ENCODE data around the gene NHLRC1. TPM values are rescaled to one million over a fixed set of nuclear protein-coding genes. Genes with fewer than 3 reads are reported as not detected.

The NHLRC1 gene
- total and polyA plus RNA-seq, 2 of the 8 experiments (the other 6 are each of a cell fraction or from before 2014, with no cell fraction given) = 0.57 to 0.58 TPM

- peaks cover 0 to 2% (median 0%) of the 10 kb centered on the region in 4 experiments; a peak in 1 of 7 replicates for H3K4me1 ChIP-seq (replicated peaks in 1 of 4; ENCODE audit: control insufficient read depth in 3 of 4, insufficient read depth in 4 of 4, low read length in 3 of 4)
- no peak overlapping the region for H3K56ac ChIP-seq (replicated peaks; ENCODE audit: insufficient read length, low read depth, low read length)
- no peak overlapping the region for H2AFZ ChIP-seq (ENCODE audit: low read length)
- no peaks in the 10 kb centered on the region for H4K20me1 ChIP-seq (replicated peaks in 1 of 2; ENCODE audit: control insufficient read depth in 1 of 2, insufficient read depth in 2 of 2, low read length in 2 of 2)
- H3K36me3 ChIP-seq (ENCODE audit: control insufficient read depth in 2 of 4, insufficient read depth in 4 of 4, low read length in 3 of 4) = no peaks in the 10 kb centered on the region
- no peak overlapping the region for H3K18ac ChIP-seq (ENCODE audit: extremely low read depth, low read length)
- no peak for DNase-seq (ENCODE audit: low read depth in 1 of 2, low spot score in 2 of 2)
- 95% methylated on average over 2 of the region's 2 CpGs; no CpG with 5 or more reads in 1 of the 2 experiments for WGBS, 2 experiments (ENCODE audit: extremely low coverage in 1 of 2, insufficient coverage in 1 of 2, insufficient read length in 1 of 2, insufficient replicate concordance in 2 of 2, low coverage in 1 of 2, low lambda C conversion rate in 2 of 2, missing lambda C conversion rate in 1 of 2)
- H3K14ac ChIP-seq (ENCODE audit: insufficient read length) = no peak overlapping the region
- H3K27me3 ChIP-seq (replicated peaks in 1 of 4; ENCODE audit: control insufficient read depth in 3 of 4, extremely low read depth in 1 of 4, insufficient read depth in 3 of 4, low read length in 3 of 4) = no peaks in the 10 kb centered on the region
- H3K9me3 ChIP-seq (ENCODE audit: insufficient read depth in 2 of 2, low read depth in 1 of 2, low read length in 1 of 2) = no peaks in the 10 kb centered on the region
- no peaks in the 10 kb centered on the region for H3K79me1 ChIP-seq (ENCODE audit: low read depth, low read length)
- H2BK12ac ChIP-seq (ENCODE audit: low read depth, low read length) = no peak overlapping the region
- H3K9ac ChIP-seq (replicated peaks in 1 of 4; ENCODE audit: extremely low read depth in 1 of 4, low read depth in 3 of 4, low read length in 3 of 4) = no peak overlapping the region
- H2AK5ac ChIP-seq (ENCODE audit: low read depth, low read length) = no peak overlapping the region
- ChIA-PET CTCF (ENCODE audit: partially characterized antibody) (interaction anchor here (1.2 kb wide), 1 partner anchor 299 kb away, joined by 4 read pairs; no protein-coding TSS in a partner anchor), POLR2A (ENCODE audit: partially characterized antibody) (no interaction called here)
- H2BK15ac ChIP-seq (ENCODE audit: low read length) = no peak overlapping the region
- H2BK20ac ChIP-seq (ENCODE audit: low read length) = no peak overlapping the region
- H2BK120ac ChIP-seq (replicated peaks; ENCODE audit: low read depth, low read length) = no peak overlapping the region
- no peak overlapping the region for H3K27ac ChIP-seq (ENCODE audit: low read depth, low read length)
- no peak overlapping the region for H3K4me3 ChIP-seq (ENCODE audit: extremely low read depth in 1 of 4, insufficient read depth in 2 of 4, low read depth in 3 of 4, low read length in 4 of 4)
- no peak overlapping the region for H3K4me2 ChIP-seq (ENCODE audit: insufficient read depth in 1 of 2, low read depth in 2 of 2, low read length in 2 of 2)
- no peak overlapping the region for H4K91ac ChIP-seq (replicated peaks; ENCODE audit: insufficient read length, low read length)
- H3K79me2 ChIP-seq (ENCODE audit: control insufficient read depth in 1 of 2, insufficient read depth in 2 of 2, low read length in 2 of 2) = no peaks in the 10 kb centered on the region
- H3K23me2 ChIP-seq (ENCODE audit: low read depth, low read length) = no peaks in the 10 kb centered on the region; the same call in 1 of the 2 replicates
- H3K4ac ChIP-seq (replicated peaks; ENCODE audit: insufficient read length, low read depth, low read length) = no peak overlapping the region
- TF ChIP-seq SP4 (IDR thresholded peaks at IDR 0.05; ENCODE audit: low read length) (no peak), EP300 (IDR thresholded peaks at IDR 0.05; ENCODE audit: borderline replicate concordance in 1 of 2, low read depth in 2 of 2, low read length in 2 of 2) (no peak), PHF8 (conservative IDR thresholded peaks at IDR 0.05; ENCODE audit: low read depth, low read length) (no peak), HDAC6 (IDR thresholded peaks at IDR 0.05; ENCODE audit: low read depth, low read length) (no peak), TEAD4 (IDR thresholded peaks at IDR 0.05; ENCODE audit: low read depth, low read length) (no peak), KDM5A (IDR thresholded peaks at IDR 0.05; ENCODE audit: low read length) (no peak), RFX5 (IDR thresholded peaks at IDR 0.05; ENCODE audit: borderline replicate concordance, low read depth, low read length) (no peak), CHD1 (IDR thresholded peaks at IDR 0.05; ENCODE audit: low read depth, low read length) (no peak), CBX5 (IDR thresholded peaks at IDR 0.05; ENCODE audit: low read depth, low read length) (no peak), CBX8 (IDR thresholded peaks at IDR 0.05; ENCODE audit: borderline replicate concordance, low read depth, low read length) (no peak)
- TF ChIP-seq, protein P1, sequence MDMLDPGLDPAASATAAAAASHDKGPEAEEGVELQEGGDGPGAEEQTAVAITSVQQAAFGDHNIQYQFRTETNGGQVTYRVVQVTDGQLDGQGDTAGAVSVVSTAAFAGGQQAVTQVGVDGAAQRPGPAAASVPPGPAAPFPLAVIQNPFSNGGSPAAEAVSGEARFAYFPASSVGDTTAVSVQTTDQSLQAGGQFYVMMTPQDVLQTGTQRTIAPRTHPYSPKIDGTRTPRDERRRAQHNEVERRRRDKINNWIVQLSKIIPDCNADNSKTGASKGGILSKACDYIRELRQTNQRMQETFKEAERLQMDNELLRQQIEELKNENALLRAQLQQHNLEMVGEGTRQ (IDR thresholded peaks at IDR 0.05; ENCODE audit: low read length) = no peak
- no peak overlapping the region for H2BK5ac ChIP-seq (ENCODE audit: low read depth, low read length)
- H4K8ac ChIP-seq (ENCODE audit: extremely low read depth, insufficient read depth, low read length) = no peak overlapping the region
- no peak for FAIRE-seq
- no peak overlapping the region for H4K5ac ChIP-seq (ENCODE audit: insufficient read length, low read depth, low read length)
- no peak overlapping the region for H3K23ac ChIP-seq (ENCODE audit: insufficient read length)
Measured at GRCh38 chr6:18115356-18115755, 7.1 kb downstream of the NHLRC1 start.
